Pulmonary artery endothelial cell (primary cell): Measurements from ENCODE around the gene FOSL1. TPM values are rescaled to one million over a fixed set of nuclear protein-coding genes. Genes with fewer than 3 reads are reported as not detected.
A peak's percentile ranks its signal among the peaks of the same experiment; 100 is the strongest.

Source experiments
- DNase-seq: peaks from one replicate; pipeline ENCODE4 v3.0.0-alpha.2; 2011; ENCODE audit warnings: low read depth, low spot score
- total RNA-seq: library from RNA; depleted of rRNA; stranded (reverse); fragments of >200 nt; gene quantifications from 2 replicates; pipeline ENCODE4 v1.2.3, GENCODE V29; 2014

The FOSL1 gene
- total RNA-seq, 1 donor from 2014 or later: 11.5 TPM

- DNase-seq: no peak
These were observed 35.3 kb downstream of the FOSL1 start for GRCh38 chr11:65864706-65865471.

GRCh38 chr11:65863889-65864705 lies 36.1 kb downstream of the FOSL1 start:
- DNase-seq: no peak

- no peak for DNase-seq
These were observed 37.0 kb downstream of the FOSL1 start for GRCh38 chr11:65862941-65863888.

GRCh38 chr11:65862191-65862735 lies 37.9 kb downstream of the FOSL1 start:
- no peak for DNase-seq

GRCh38 chr11:65861533-65862183 lies 38.5 kb downstream of the FOSL1 start:
- DNase-seq: no peak

- no peak for DNase-seq
These were observed 39.1 kb downstream of the FOSL1 start for GRCh38 chr11:65861165-65861505.

GRCh38 chr11:65860278-65861164 lies 39.7 kb downstream of the FOSL1 start, which contains the start of gene MUS81:
Gene MUS81, plus strand, starts transcription at chr11:65860433. Its CDS starts 321 bp downstream, at chr11:65860754.
- DNase-seq: peak; percentile 94

- no peak for DNase-seq
These were observed 40.3 kb downstream of the FOSL1 start for GRCh38 chr11:65859812-65860277.

GRCh38 chr11:65859095-65859811 lies 40.9 kb downstream of the FOSL1 start:
- peak; percentile 95 for DNase-seq

- DNase-seq: no peak
These were observed 41.5 kb downstream of the FOSL1 start for GRCh38 chr11:65858681-65859087.

GRCh38 chr11:65857853-65858680 lies 42.1 kb downstream of the FOSL1 start, which contains the start of gene CFL1:
Gene CFL1, minus strand, starts transcription at chr11:65858180. Its CDS starts 81 bp downstream, at chr11:65858099.
- DNase-seq: peak; percentile 89

GRCh38 chr11:65857500-65857852 lies 42.7 kb downstream of the FOSL1 start:
- DNase-seq: no peak

GRCh38 chr11:65856689-65857499 lies 43.3 kb downstream of the FOSL1 start:
- no peak for DNase-seq

- no peak for DNase-seq
These were observed 44.2 kb downstream of the FOSL1 start for GRCh38 chr11:65855927-65856363.

GRCh38 chr11:65854852-65855837 lies 45.0 kb downstream of the FOSL1 start:
- DNase-seq: no peak

GRCh38 chr11:65854161-65854592 lies 46.0 kb downstream of the FOSL1 start:
- DNase-seq: no peak
